OCI-M2 (cell line): ENCODE data around the gene MEGF11.

ENCODE experiments used
- DNase-seq: peaks from one replicate; lab custom pipeline; 2025; ENCODE audit not compliant: unreplicated experiment; lab: John Stamatoyannopoulos, UW

Gene MEGF11

GRCh38 chr15:66147440-66147839 is 106.1 kb downstream of the MEGF11 start:
- no peak for DNase-seq

GRCh38 chr15:66145726-66146182 is 107.8 kb downstream of the MEGF11 start:
- DNase-seq = no peak

- DNase-seq = no peak
These were observed 108.4 kb downstream of the MEGF11 start for GRCh38 chr15:66144978-66145725.

GRCh38 chr15:66142285-66142684 is 111.3 kb downstream of the MEGF11 start:
- DNase-seq = no peak

GRCh38 chr15:66139591-66140207 is 113.9 kb downstream of the MEGF11 start:
- no peak for DNase-seq

GRCh38 chr15:66138892-66139590 is 114.5 kb downstream of the MEGF11 start:
- DNase-seq = no peak

- no peak for DNase-seq
These were observed 115.3 kb downstream of the MEGF11 start for GRCh38 chr15:66138096-66138783.

- DNase-seq = no peak
These were observed 116.6 kb downstream of the MEGF11 start for GRCh38 chr15:66136948-66137347.

- DNase-seq = no peak
These were observed 117.9 kb downstream of the MEGF11 start for GRCh38 chr15:66135664-66136063.

GRCh38 chr15:66134284-66134683 is 119.3 kb downstream of the MEGF11 start:
- no peak for DNase-seq

- no peak for DNase-seq
These were observed 120.2 kb downstream of the MEGF11 start for GRCh38 chr15:66133247-66133885.

GRCh38 chr15:66132251-66132816 is 121.2 kb downstream of the MEGF11 start:
- DNase-seq = no peak

GRCh38 chr15:66131831-66132230 is 121.7 kb downstream of the MEGF11 start:
- DNase-seq = no peak

- DNase-seq = no peak
These were observed 122.3 kb downstream of the MEGF11 start for GRCh38 chr15:66131200-66131599.

- DNase-seq = no peak
These were observed 123.0 kb downstream of the MEGF11 start for GRCh38 chr15:66130496-66131034.

- DNase-seq = no peak
These were observed 124.0 kb downstream of the MEGF11 start for GRCh38 chr15:66129586-66129985.

GRCh38 chr15:66128116-66128680 is 125.4 kb downstream of the MEGF11 start:
- DNase-seq = no peak

GRCh38 chr15:66126456-66126855 is 127.1 kb downstream of the MEGF11 start:
- no peak for DNase-seq

- DNase-seq = no peak
These were observed 127.5 kb downstream of the MEGF11 start for GRCh38 chr15:66126031-66126441.

GRCh38 chr15:66124651-66125050 is 128.9 kb downstream of the MEGF11 start:
- no peak for DNase-seq
